Parathyroid adenoma (tissue), 2 donors: ENCODE measurements around the gene SPOPL.
A peak's percentile ranks its signal among the peaks of the same experiment; 100 is the strongest.

Experiments used
- H2AFZ ChIP-seq: fragments of 300-600 bp; sonication (generic); one replicate; pipeline ENCODE4 v1.7.0; 2017; ENCODE audit warnings: antibody characterized with exemption, mild to moderate bottlenecking
- H3K27ac ChIP-seq: fragments of 300-600 bp; sonication (generic); one replicate; pipeline ENCODE4 v1.7.0; 2017
- H3K27me3 ChIP-seq: fragments of 300-600 bp; sonication (generic); one replicate; pipeline ENCODE4 v1.7.0; 2017; ENCODE audit warnings: low read length; ENCODE audit not compliant: control insufficient read depth, insufficient read depth
- H3K36me3 ChIP-seq: fragments of 300-600 bp; sonication (generic); one replicate; pipeline ENCODE4 v1.7.0; 2017; ENCODE audit warnings: low read length; ENCODE audit not compliant: control insufficient read depth, insufficient read depth
- H3K4me1 ChIP-seq: fragments of 300-600 bp; sonication (generic); one replicate; pipeline ENCODE4 v1.7.0; 2017; ENCODE audit warnings: control low read depth
- H3K4me2 ChIP-seq: fragments of 300-600 bp; sonication (generic); one replicate; pipeline ENCODE4 v1.7.0; 2017; ENCODE audit warnings: low read length
- H3K4me3 ChIP-seq: fragments of 300-600 bp; sonication (generic); one replicate; pipeline ENCODE4 v1.7.0; 2017; ENCODE audit warnings: low read depth, low read length
- H3K79me2 ChIP-seq: fragments of 300-600 bp; sonication (generic); one replicate; pipeline ENCODE4 v1.7.0; 2017; ENCODE audit warnings: control low read depth
- H3K9ac ChIP-seq: fragments of 300-600 bp; sonication (generic); one replicate; pipeline ENCODE4 v1.7.0; 2017; ENCODE audit warnings: mild to moderate bottlenecking
- H3K9me3 ChIP-seq: fragments of 300-600 bp; sonication (generic); one replicate; pipeline ENCODE4 v1.7.0; 2017; ENCODE audit warnings: low read length; ENCODE audit not compliant: control insufficient read depth
- TF ChIP-seq, protein P1 (sequence below): fragments of 300-600 bp; sonication (generic); IDR thresholded peaks from one replicate; pipeline ENCODE4 v1.7.0; 2017; ENCODE audit warnings: antibody characterized with exemption, mild to moderate bottlenecking
- donor health status: primary hyperparathyroidism.

SPOPL gene

DNA sequence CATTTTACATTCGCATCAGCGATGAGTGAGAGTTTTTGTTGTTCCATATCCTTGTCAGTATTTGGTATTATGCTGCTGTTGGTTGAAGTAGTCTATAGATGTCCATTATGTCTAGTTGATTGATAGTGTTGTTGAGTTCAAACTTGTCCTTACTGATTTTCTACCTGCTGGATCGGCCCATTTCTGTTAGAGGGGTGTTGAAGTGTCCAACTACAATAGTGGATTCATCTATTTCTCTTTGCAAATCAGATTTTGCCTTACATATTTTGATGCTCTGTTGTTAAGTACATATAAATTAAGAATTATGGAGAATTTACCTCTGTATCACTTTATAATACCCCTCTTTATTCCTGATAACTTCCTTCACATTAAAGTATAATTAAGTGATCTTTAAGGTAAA is 8.7 kb downstream of the SPOPL start:
- Histone ChIP-seq H3K36me3 (no peaks in the 10 kb centered on the region), H2AFZ (no peak overlapping the region), H3K79me2 (peaks cover 62% of the 10 kb centered on the region), H3K27ac (no peak overlapping the region), H3K27me3 (no peaks in the 10 kb centered on the region), H3K4me2 (no peak overlapping the region), H3K9ac (no peak overlapping the region), H3K4me3 (no peak overlapping the region), H3K4me1 (no peaks in the 10 kb centered on the region), H3K9me3 (no peaks in the 10 kb centered on the region)
- TF ChIP-seq, protein P1, sequence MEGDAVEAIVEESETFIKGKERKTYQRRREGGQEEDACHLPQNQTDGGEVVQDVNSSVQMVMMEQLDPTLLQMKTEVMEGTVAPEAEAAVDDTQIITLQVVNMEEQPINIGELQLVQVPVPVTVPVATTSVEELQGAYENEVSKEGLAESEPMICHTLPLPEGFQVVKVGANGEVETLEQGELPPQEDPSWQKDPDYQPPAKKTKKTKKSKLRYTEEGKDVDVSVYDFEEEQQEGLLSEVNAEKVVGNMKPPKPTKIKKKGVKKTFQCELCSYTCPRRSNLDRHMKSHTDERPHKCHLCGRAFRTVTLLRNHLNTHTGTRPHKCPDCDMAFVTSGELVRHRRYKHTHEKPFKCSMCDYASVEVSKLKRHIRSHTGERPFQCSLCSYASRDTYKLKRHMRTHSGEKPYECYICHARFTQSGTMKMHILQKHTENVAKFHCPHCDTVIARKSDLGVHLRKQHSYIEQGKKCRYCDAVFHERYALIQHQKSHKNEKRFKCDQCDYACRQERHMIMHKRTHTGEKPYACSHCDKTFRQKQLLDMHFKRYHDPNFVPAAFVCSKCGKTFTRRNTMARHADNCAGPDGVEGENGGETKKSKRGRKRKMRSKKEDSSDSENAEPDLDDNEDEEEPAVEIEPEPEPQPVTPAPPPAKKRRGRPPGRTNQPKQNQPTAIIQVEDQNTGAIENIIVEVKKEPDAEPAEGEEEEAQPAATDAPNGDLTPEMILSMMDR: no peak

GRCh38 chr2:138512672-138513071 is 11.1 kb downstream of the SPOPL start:
- TF ChIP-seq, protein P1: no peak
- Histone ChIP-seq H3K4me3 (no peak overlapping the region), H3K9me3 (no peaks in the 10 kb centered on the region), H3K27me3 (no peaks in the 10 kb centered on the region), H3K79me2 (peaks cover 59% of the 10 kb centered on the region), H3K4me2 (no peak overlapping the region), H3K9ac (no peak overlapping the region), H3K27ac (no peak overlapping the region), H2AFZ (no peak overlapping the region), H3K4me1 (peaks cover 11% of the 10 kb centered on the region), H3K36me3 (no peaks in the 10 kb centered on the region)

DNA sequence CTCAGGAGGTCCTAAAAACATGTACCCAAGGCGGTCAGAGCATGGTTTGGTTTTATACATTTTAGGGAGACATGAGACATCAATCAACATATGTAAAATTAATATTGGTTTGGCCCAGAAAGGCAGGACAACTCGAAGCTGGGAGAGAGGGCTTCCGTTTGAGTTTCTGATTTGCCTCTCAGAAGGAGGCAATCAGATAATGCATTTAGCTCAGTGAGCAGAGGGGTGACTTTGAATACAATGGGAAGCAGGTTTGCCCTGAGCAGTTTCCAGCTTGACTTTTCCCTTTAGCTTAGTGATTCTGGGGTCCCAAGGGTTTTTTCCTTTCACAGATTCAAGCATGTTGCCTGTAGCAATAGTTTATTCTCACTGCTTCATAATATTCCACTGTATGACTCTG is 12.6 kb downstream of the SPOPL start:
- peaks cover 11% of the 10 kb centered on the region for H3K4me1 ChIP-seq
- no peaks in the 10 kb centered on the region for H3K9me3 ChIP-seq
- H3K4me3 ChIP-seq: no peak overlapping the region
- H3K27me3 ChIP-seq: no peaks in the 10 kb centered on the region
- H3K9ac ChIP-seq: no peak overlapping the region
- H3K36me3 ChIP-seq: no peaks in the 10 kb centered on the region
- no peak overlapping the region for H2AFZ ChIP-seq
- no peak overlapping the region for H3K4me2 ChIP-seq
- TF ChIP-seq, protein P1: no peak
- H3K27ac ChIP-seq: no peak overlapping the region
- peaks cover 59% of the 10 kb centered on the region for H3K79me2 ChIP-seq

- Histone ChIP-seq H3K4me1 (peaks cover 11% of the 10 kb centered on the region), H3K27ac (no peak overlapping the region), H3K79me2 (peaks cover 55% of the 10 kb centered on the region), H3K4me2 (no peak overlapping the region), H3K9me3 (no peaks in the 10 kb centered on the region), H3K36me3 (no peaks in the 10 kb centered on the region), H3K27me3 (no peaks in the 10 kb centered on the region), H3K9ac (no peak overlapping the region), H3K4me3 (no peak overlapping the region), H2AFZ (no peak overlapping the region)
- TF ChIP-seq, protein P1: no peak
Observed at GRCh38 chr2:138515092-138515491, 13.5 kb downstream of the SPOPL start.

DNA sequence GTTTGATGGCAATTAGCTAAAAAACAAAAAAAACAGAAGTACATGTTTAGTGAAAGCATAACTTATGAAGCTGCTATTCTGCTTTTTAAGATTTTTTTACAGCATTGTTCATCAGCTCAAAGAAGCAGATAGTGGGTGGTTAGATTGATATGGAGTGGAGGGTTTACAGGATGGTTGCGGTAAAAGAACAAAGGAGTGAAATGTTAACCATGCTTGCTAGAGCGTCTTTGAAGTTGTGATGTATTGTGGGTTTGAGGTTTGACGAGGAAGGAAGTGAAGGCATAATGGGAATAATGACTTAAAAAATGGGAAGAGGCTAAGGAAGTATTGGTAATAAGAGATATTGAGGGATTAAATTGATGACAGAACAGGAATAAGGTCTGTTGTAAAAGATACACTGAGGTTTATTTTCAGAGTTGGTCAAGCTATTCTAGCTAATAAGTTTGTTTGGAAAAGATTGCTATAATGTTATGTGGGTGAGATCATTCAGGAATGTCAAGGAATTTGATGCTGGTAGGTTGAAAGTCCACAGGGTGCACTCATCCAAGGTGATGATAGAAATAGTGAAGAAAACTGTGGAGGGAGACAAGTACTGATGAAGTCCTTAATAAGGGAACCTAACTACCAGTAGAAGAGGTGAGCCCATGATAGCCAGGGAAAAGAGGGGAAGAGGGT is 14.6 kb downstream of the SPOPL start:
- Histone ChIP-seq H3K27ac (no peak overlapping the region), H3K4me2 (peak overlapping the region; percentile 19), H3K36me3 (no peaks in the 10 kb centered on the region), H3K9me3 (no peaks in the 10 kb centered on the region), H3K9ac (no peak overlapping the region), H3K27me3 (no peaks in the 10 kb centered on the region), H2AFZ (no peak overlapping the region), H3K79me2 (peaks cover 52% of the 10 kb centered on the region), H3K4me3 (no peak overlapping the region), H3K4me1 (peaks cover 11% of the 10 kb centered on the region)
- TF ChIP-seq, protein P1: no peak
